ENCODE data around the gene OPCML. TPM values are rescaled to one million over a fixed set of nuclear protein-coding genes. Genes with fewer than 3 reads are reported as not detected.

The OPCML gene
- total and polyA plus RNA-seq, 4 donors: under 0.01 to 1.3 (median 0.88) TPM; not detected in 1

GRCh38 chr11:133529807-133530500 is 2.3 kb downstream of the OPCML start:
- Histone ChIP-seq H3K4me3 (ENCODE audit: low read length in 2 of 2) (no peak overlapping the region), H3K4me1 (ENCODE audit: control insufficient read depth in 1 of 2, insufficient read depth in 2 of 2, low read length in 2 of 2) (no peaks in the 10 kb centered on the region), H3K27me3 (ENCODE audit: control insufficient read depth in 1 of 2, insufficient read depth in 2 of 2, low read length in 1 of 2) (no peaks in the 10 kb centered on the region), H3K27ac (ENCODE audit: low read depth in 1 of 2, low read length in 2 of 2) (no peak overlapping the region), H3K36me3 (ENCODE audit: control insufficient read depth in 1 of 2, insufficient read depth in 2 of 2, low read length in 1 of 2) (no peaks in the 10 kb centered on the region), H3K9me3 (ENCODE audit: control insufficient read depth, low read length) (no peaks in the 10 kb centered on the region)
- ATAC-seq (ENCODE audit: low FRiP score): no peak
- intact Hi-C loops (cut with DNase I): no loop called here
- 69% methylated on average over 18 of the region's 18 CpGs for WGBS, 2 donors
- no peak for DNase-seq

DNA sequence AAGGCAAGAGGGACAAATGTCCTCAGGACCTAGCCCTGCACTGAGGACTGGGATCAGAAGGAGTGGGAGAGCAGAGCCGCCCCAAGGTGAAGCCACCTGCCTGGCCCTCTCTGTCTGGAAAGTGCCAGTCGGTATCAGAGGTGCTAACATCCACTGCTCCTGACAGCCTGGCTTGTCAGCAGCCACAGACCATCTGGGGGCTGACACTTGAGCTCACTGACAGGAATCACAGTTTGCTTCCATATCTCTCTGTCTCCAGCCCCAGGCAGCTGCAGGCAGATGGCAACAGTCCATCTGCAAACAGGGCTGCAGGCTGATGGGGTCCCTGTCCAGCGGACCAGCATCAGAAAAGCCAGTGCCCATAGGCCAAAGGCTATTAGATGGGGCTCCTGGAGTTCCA is 5.5 kb downstream of the OPCML start:
- H3K4me3 ChIP-seq (ENCODE audit: low read length in 2 of 2): no peak overlapping the region
- H3K27ac ChIP-seq (ENCODE audit: low read depth in 1 of 2, low read length in 2 of 2): no peak overlapping the region
- ATAC-seq (ENCODE audit: low FRiP score): no peak
- intact Hi-C loops (cut with DNase I): no loop called here
- no peak for DNase-seq
- 95 to 97% methylated on average over 3 of the region's 3 CpGs for WGBS, 2 donors
- H3K36me3 ChIP-seq (ENCODE audit: control insufficient read depth in 1 of 2, insufficient read depth in 2 of 2, low read length in 1 of 2): no peaks in the 10 kb centered on the region
- H3K4me1 ChIP-seq (ENCODE audit: control insufficient read depth in 1 of 2, insufficient read depth in 2 of 2, low read length in 2 of 2): no peaks in the 10 kb centered on the region
- no peaks in the 10 kb centered on the region for H3K9me3 ChIP-seq (ENCODE audit: control insufficient read depth, low read length)
- no peaks in the 10 kb centered on the region for H3K27me3 ChIP-seq (ENCODE audit: control insufficient read depth in 1 of 2, insufficient read depth in 2 of 2, low read length in 1 of 2)

- H3K36me3 ChIP-seq (ENCODE audit: control insufficient read depth in 1 of 2, insufficient read depth in 2 of 2, low read length in 1 of 2): no peaks in the 10 kb centered on the region
Measured at GRCh38 chr11:133525976-133526375, 6.3 kb downstream of the OPCML start.

GRCh38 chr11:133524488-133524887 is 7.8 kb downstream of the OPCML start:
- intact Hi-C loops (cut with DNase I): no loop called here
- Histone ChIP-seq H3K27me3 (ENCODE audit: control insufficient read depth in 1 of 2, insufficient read depth in 2 of 2, low read length in 1 of 2) (no peaks in the 10 kb centered on the region), H3K4me1 (ENCODE audit: control insufficient read depth in 1 of 2, insufficient read depth in 2 of 2, low read length in 2 of 2) (no peaks in the 10 kb centered on the region), H3K36me3 (ENCODE audit: control insufficient read depth in 1 of 2, insufficient read depth in 2 of 2, low read length in 1 of 2) (no peaks in the 10 kb centered on the region), H3K4me3 (ENCODE audit: low read length in 2 of 2) (no peak overlapping the region), H3K9me3 (ENCODE audit: control insufficient read depth, low read length) (no peaks in the 10 kb centered on the region), H3K27ac (ENCODE audit: low read depth in 1 of 2, low read length in 2 of 2) (no peak overlapping the region)
- 94 to 95% methylated on average over 8 of the region's 8 CpGs for WGBS, 2 donors
- ATAC-seq (ENCODE audit: low FRiP score): no peak
- DNase-seq: no peak

More at GRCh38 chr11:133525976-133526375, 6.3 kb downstream of the OPCML start:
- no peak for ATAC-seq (ENCODE audit: low FRiP score)
- DNase-seq: no peak
- H3K9me3 ChIP-seq (ENCODE audit: control insufficient read depth, low read length): no peaks in the 10 kb centered on the region
- no peak overlapping the region for H3K4me3 ChIP-seq (ENCODE audit: low read length in 2 of 2)
- intact Hi-C loops (cut with DNase I): no loop called here
- no peak overlapping the region for H3K27ac ChIP-seq (ENCODE audit: low read depth in 1 of 2, low read length in 2 of 2)
- H3K4me1 ChIP-seq (ENCODE audit: control insufficient read depth in 1 of 2, insufficient read depth in 2 of 2, low read length in 2 of 2): no peaks in the 10 kb centered on the region
- 87 to 93% methylated on average over 7 of the region's 7 CpGs for WGBS, 2 donors
- no peaks in the 10 kb centered on the region for H3K27me3 ChIP-seq (ENCODE audit: control insufficient read depth in 1 of 2, insufficient read depth in 2 of 2, low read length in 1 of 2)

- no peaks in the 10 kb centered on the region for H3K27me3 ChIP-seq (ENCODE audit: control insufficient read depth in 1 of 2, insufficient read depth in 2 of 2, low read length in 1 of 2)
- no peak overlapping the region for H3K27ac ChIP-seq (ENCODE audit: low read depth in 1 of 2, low read length in 2 of 2)
- no peaks in the 10 kb centered on the region for H3K36me3 ChIP-seq (ENCODE audit: control insufficient read depth in 1 of 2, insufficient read depth in 2 of 2, low read length in 1 of 2)
- ATAC-seq (ENCODE audit: low FRiP score) (no peak), DNase-seq (no peak)
- WGBS, 2 donors: 92 to 93% methylated on average over 6 of the region's 6 CpGs
- no peaks in the 10 kb centered on the region for H3K9me3 ChIP-seq (ENCODE audit: control insufficient read depth, low read length)
- no peak overlapping the region for H3K4me3 ChIP-seq (ENCODE audit: low read length in 2 of 2)
- no peaks in the 10 kb centered on the region for H3K4me1 ChIP-seq (ENCODE audit: control insufficient read depth in 1 of 2, insufficient read depth in 2 of 2, low read length in 2 of 2)
- intact Hi-C loops (cut with DNase I): no loop called here
Measured at GRCh38 chr11:133522344-133522743, 10.0 kb downstream of the OPCML start.

DNA sequence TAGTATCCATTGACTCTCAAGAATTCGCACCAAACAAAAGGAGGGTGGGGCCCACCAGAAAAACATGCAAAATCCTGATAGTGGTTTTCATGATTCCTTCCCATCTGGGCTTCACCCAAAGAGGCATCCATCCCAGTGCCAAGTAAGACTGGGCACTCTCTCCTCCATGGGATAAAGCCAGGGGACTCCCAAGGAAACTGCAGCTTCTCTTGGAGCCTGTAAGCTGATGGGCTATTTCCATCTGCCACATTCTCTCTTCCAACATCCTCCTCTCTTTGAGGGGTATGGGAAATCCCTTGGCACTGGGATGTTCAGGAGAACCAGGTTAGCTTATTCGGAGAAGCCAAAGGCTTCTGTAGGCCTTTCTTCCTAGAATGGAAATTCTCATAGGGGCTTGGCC is 10.8 kb downstream of the OPCML start:
- no peaks in the 10 kb centered on the region for H3K36me3 ChIP-seq (ENCODE audit: control insufficient read depth in 1 of 2, insufficient read depth in 2 of 2, low read length in 1 of 2)
- DNase-seq (no peak), ATAC-seq (ENCODE audit: low FRiP score) (no peak)
- H3K4me3 ChIP-seq (ENCODE audit: low read length in 2 of 2): no peak overlapping the region
- intact Hi-C loops (cut with DNase I): no loop called here
- 69 to 74% methylated on average over 2 of the region's 2 CpGs for WGBS, 2 donors
- H3K27me3 ChIP-seq (ENCODE audit: control insufficient read depth in 1 of 2, insufficient read depth in 2 of 2, low read length in 1 of 2): no peaks in the 10 kb centered on the region
- H3K4me1 ChIP-seq (ENCODE audit: control insufficient read depth in 1 of 2, insufficient read depth in 2 of 2, low read length in 2 of 2): no peaks in the 10 kb centered on the region
- H3K27ac ChIP-seq (ENCODE audit: low read depth in 1 of 2, low read length in 2 of 2): no peak overlapping the region
- H3K9me3 ChIP-seq (ENCODE audit: control insufficient read depth, low read length): no peaks in the 10 kb centered on the region

- no peaks in the 10 kb centered on the region for H3K27me3 ChIP-seq (ENCODE audit: control insufficient read depth in 1 of 2, insufficient read depth in 2 of 2, low read length in 1 of 2)
- 3 to 5% methylated on average over 7 of the region's 7 CpGs for WGBS, 2 donors
- H3K9me3 ChIP-seq (ENCODE audit: control insufficient read depth, low read length): no peaks in the 10 kb centered on the region
- H3K4me1 ChIP-seq (ENCODE audit: control insufficient read depth in 1 of 2, insufficient read depth in 2 of 2, low read length in 2 of 2): no peaks in the 10 kb centered on the region
- H3K36me3 ChIP-seq (ENCODE audit: control insufficient read depth in 1 of 2, insufficient read depth in 2 of 2, low read length in 1 of 2): no peaks in the 10 kb centered on the region
- intact Hi-C loops (cut with DNase I): no loop called here
- DNase-seq: peak in 1 of 2 donors; percentile 50
- no peak overlapping the region for H3K4me3 ChIP-seq (ENCODE audit: low read length in 2 of 2)
- H3K27ac ChIP-seq (ENCODE audit: low read depth in 1 of 2, low read length in 2 of 2): no peak overlapping the region
- peak; percentile 72 for ATAC-seq (ENCODE audit: low FRiP score)
Measured at GRCh38 chr11:133520707-133521106, 11.6 kb downstream of the OPCML start.

DNA sequence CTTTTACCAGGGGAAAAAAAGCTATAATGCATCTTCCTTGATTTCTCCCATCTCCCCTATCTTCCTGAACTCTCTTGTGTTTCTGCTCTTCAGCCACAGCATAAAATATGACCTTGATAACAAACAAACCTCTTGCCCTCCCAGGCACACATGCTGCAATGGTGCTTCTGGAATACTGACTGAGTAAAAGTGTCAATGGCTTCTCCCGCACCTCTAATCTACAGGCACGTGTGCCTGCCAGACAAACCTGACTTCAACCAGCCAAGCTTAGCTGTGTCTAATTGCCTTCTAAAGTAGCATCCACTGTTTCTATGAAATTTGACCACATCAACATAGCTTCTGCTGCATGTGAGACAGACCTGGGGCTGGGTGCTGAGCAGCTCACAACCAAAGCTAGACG is 12.7 kb downstream of the OPCML start:
- DNase-seq (no peak), ATAC-seq (ENCODE audit: low FRiP score) (no peak)
- Histone ChIP-seq H3K27me3 (ENCODE audit: control insufficient read depth in 1 of 2, insufficient read depth in 2 of 2, low read length in 1 of 2) (no peaks in the 10 kb centered on the region), H3K4me1 (ENCODE audit: control insufficient read depth in 1 of 2, insufficient read depth in 2 of 2, low read length in 2 of 2) (no peaks in the 10 kb centered on the region), H3K36me3 (ENCODE audit: control insufficient read depth in 1 of 2, insufficient read depth in 2 of 2, low read length in 1 of 2) (no peaks in the 10 kb centered on the region), H3K4me3 (ENCODE audit: low read length in 2 of 2) (no peak overlapping the region), H3K27ac (ENCODE audit: low read depth in 1 of 2, low read length in 2 of 2) (no peak overlapping the region), H3K9me3 (ENCODE audit: control insufficient read depth, low read length) (no peaks in the 10 kb centered on the region)
- WGBS, 2 donors: 90 to 92% methylated on average over 3 of the region's 3 CpGs
- intact Hi-C loops (cut with DNase I): no loop called here

GRCh38 chr11:133518702-133519264 is 13.5 kb downstream of the OPCML start:
- DNase-seq (no peak), ATAC-seq (ENCODE audit: low FRiP score) (no peak)
- intact Hi-C loops (cut with DNase I): no loop called here
- WGBS, 2 donors: 92% methylated on average over 7 of the region's 7 CpGs
- no peaks in the 10 kb centered on the region for H3K36me3 ChIP-seq (ENCODE audit: control insufficient read depth in 1 of 2, insufficient read depth in 2 of 2, low read length in 1 of 2)
- no peaks in the 10 kb centered on the region for H3K27me3 ChIP-seq (ENCODE audit: control insufficient read depth in 1 of 2, insufficient read depth in 2 of 2, low read length in 1 of 2)
- H3K4me3 ChIP-seq (ENCODE audit: low read length in 2 of 2): no peak overlapping the region
- H3K27ac ChIP-seq (ENCODE audit: low read depth in 1 of 2, low read length in 2 of 2): no peak overlapping the region
- H3K4me1 ChIP-seq (ENCODE audit: control insufficient read depth in 1 of 2, insufficient read depth in 2 of 2, low read length in 2 of 2): no peaks in the 10 kb centered on the region
- H3K9me3 ChIP-seq (ENCODE audit: control insufficient read depth, low read length): no peaks in the 10 kb centered on the region
